HG02678 (cell line): ENCODE results near the gene DNAAF6.

Experiments used
- ATAC-seq: cut with Tn5 transposase; IDR thresholded peaks from one replicate; pipeline ENCODE4 v1.9.1; 2021; ENCODE audit warnings: mild to moderate bottlenecking, moderate library complexity; ENCODE audit not compliant: unreplicated experiment

DNAAF6 gene

DNA sequence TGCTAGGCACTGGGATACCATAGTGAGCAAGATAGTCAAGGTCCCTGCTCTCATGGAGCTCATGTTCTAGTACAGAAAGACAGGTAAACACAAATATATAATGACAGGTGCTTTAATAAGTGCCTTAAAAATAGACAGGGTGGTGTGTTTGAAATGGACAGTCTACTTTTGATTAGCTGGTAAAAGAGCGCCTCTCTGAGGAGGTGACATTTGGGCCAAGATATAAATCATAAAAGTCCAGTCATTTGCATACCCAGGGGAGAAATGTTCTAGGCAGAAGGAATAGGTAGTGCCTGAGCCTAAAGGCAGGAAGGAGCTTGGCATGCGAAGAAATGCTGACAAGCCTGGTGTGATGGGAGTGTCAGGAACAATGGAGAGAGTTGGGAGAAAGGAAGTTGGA, 83.6 kb downstream of the DNAAF6 start:
- no peak for ATAC-seq

DNA sequence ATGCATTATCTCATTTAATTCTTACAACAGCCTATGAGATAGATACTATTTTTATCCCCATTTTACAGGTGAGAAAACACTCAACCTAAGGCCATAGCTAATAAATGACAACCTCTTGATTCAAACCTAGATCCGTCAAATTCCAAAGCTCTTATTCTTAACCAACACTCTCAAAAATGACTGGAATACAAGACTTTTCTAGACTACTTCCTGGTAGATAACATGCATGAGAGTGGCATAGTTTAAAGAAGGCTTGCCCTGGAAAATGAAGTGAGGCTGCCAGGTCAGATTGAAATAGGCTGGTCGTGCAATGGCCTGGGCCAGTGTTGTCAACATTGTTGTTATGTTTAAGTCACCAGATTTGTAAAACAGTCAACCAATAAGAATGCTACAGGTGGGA, 86.6 kb downstream of the DNAAF6 start:
- ATAC-seq, result no peak
